OCI-LY7 (cell line): ENCODE results near the gene BLVRB. TPM values are rescaled to one million over a fixed set of nuclear protein-coding genes. Genes with fewer than 3 reads are reported as not detected.
A peak's percentile ranks its signal among the peaks of the same experiment; 100 is the strongest.

Source experiments
- BruUV-seq: library from RNA; stranded (reverse); fragments of 400-500 nt; replicated peaks from 2 replicates; lab custom pipeline; 2021; lab: Mats Ljungman, UMichigan
- CTCF ChIA-PET: fragments of 300-600 bp; sonication (Branson Sonifier 250); formaldehyde crosslinking; loops from one replicate; lab custom pipeline; 2022; ENCODE audit warnings: antibody characterized with exemption; ENCODE audit not compliant: unreplicated experiment; lab: Charles Lee
- POLR2A ChIA-PET: fragments of 300-600 bp; sonication (Branson Sonifier 250); formaldehyde crosslinking; loops from one replicate; lab custom pipeline; 2022; ENCODE audit warnings: antibody characterized with exemption; lab: Charles Lee
- DNase-seq: peaks from one replicate; pipeline ENCODE4 v3.0.0-alpha.2; 2015; ENCODE audit warnings: low spot score
- H2AFZ ChIP-seq: fragments of 200-600 bp; sonication (generic), shearing (Covaris generic); 2 replicates; pipeline ENCODE4 v1.6.1; 2014; ENCODE audit warnings: mild to moderate bottlenecking, antibody characterized with exemption, low read length, moderate library complexity
- H3K27ac ChIP-seq: fragments of 200-600 bp; sonication (generic); 2 replicates; pipeline ENCODE4 v1.5.1; 2014; ENCODE audit warnings: mixed run types, low read depth, mild to moderate bottlenecking, moderate library complexity, low read length, inconsistent platforms; ENCODE audit not compliant: poor library complexity, severe bottlenecking
- H3K36me3 ChIP-seq: fragments of 200-600 bp; sonication (generic); 2 replicates; pipeline ENCODE4 v1.6.1; 2014; ENCODE audit warnings: mild to moderate bottlenecking, antibody characterized with exemption, low read length, moderate library complexity, mixed read lengths; ENCODE audit not compliant: insufficient read depth
- H3K4me1 ChIP-seq: fragments of 200-600 bp; sonication (generic); 2 replicates; pipeline ENCODE4 v1.5.1; 2014; ENCODE audit warnings: mild to moderate bottlenecking, low read length; ENCODE audit not compliant: insufficient read depth, poor library complexity, severe bottlenecking
- H3K4me2 ChIP-seq: fragments of 200-600 bp; sonication (generic); 2 replicates; pipeline ENCODE4 v1.6.1; 2014; ENCODE audit warnings: mild to moderate bottlenecking, low read length
- H3K4me3 ChIP-seq: fragments of 200-600 bp; sonication (generic); 2 replicates; pipeline ENCODE4 v1.5.1; 2014; ENCODE audit warnings: mild to moderate bottlenecking, low read depth, low read length; ENCODE audit not compliant: poor library complexity, severe bottlenecking
- H3K79me2 ChIP-seq: fragments of 200-600 bp; sonication (generic); 2 replicates; pipeline ENCODE4 v1.6.1; 2016; ENCODE audit warnings: low read depth, mild to moderate bottlenecking, low read length, moderate library complexity, mixed read lengths; ENCODE audit not compliant: insufficient read depth
- H3K9me2 ChIP-seq: fragments of 200-600 bp; sonication (generic); 2 replicates; pipeline ENCODE4 v1.6.1; 2016; ENCODE audit warnings: mild to moderate bottlenecking, low read length, mixed read lengths; ENCODE audit not compliant: insufficient read depth
- H3K9me3 ChIP-seq: fragments of 200-600 bp; sonication (generic); 2 replicates; pipeline ENCODE4 v1.6.1; 2014; ENCODE audit warnings: mild to moderate bottlenecking, mixed run types, low read length, mixed read lengths
- H4K20me1 ChIP-seq: fragments of 200-600 bp; sonication (generic); 2 replicates; pipeline ENCODE4 v1.6.1; 2014; ENCODE audit warnings: mild to moderate bottlenecking, antibody characterized with exemption, low read length, moderate library complexity, mixed read lengths; ENCODE audit not compliant: insufficient read depth
- EZH2phosphoT487 ChIP-seq: fragments of 200-600 bp; sonication (generic); IDR thresholded peaks from 2 replicates; pipeline ENCODE4 v1.6.1; 2018; ENCODE audit warnings: low read depth, borderline replicate concordance, mild to moderate bottlenecking, mixed run types, antibody characterized with exemption, low read length, moderate library complexity, mixed read lengths
- intact Hi-C: fragments of 100-400 bp; cut with micrococcal nuclease; formaldehyde crosslinking; loops from one replicate; pipeline ENCODE4 v1.10.0; 2022; ENCODE audit not compliant: unreplicated experiment
- total RNA-seq, 2 experiments: library from RNA; depleted of rRNA in 1 of 2; stranded (reverse); fragments of >200 nt in 1 of 2; shearing (Covaris generic) in 1 of 2; gene quantifications; 2 replicates each; pipeline ENCODE4 v1.2.3, GENCODE V29; 2014 to 2022
- TF ChIP-seq, protein P1 (sequence below): fragments of 200-600 bp; sonication (generic); conservative IDR thresholded peaks from 2 replicates; pipeline ENCODE4 v1.5.1; 2014; ENCODE audit warnings: mild to moderate bottlenecking, antibody characterized with exemption, low read length, moderate library complexity, mixed read lengths

The BLVRB gene
- total RNA-seq, 2 experiments from 2014 or later: 45.0 to 48.5 TPM

DNA sequence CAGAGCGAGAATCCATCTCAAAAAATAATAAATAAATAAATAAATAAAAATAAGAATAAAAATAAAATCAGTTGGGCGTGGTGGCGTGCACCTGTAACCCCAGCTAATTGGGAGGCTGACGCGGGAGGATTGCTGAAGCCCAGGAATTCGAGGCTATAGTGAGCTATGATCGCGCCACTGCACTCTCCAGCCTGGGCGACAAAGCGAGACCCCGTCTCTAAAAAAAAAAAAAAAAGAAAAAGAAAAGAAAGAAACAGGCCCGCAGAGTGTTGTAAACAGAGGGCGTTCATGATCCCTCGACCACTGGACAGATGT lies 45.1 kb downstream of the BLVRB start:
- H3K79me2 ChIP-seq: peaks cover 11% of the 10 kb centered on the region; the same call in 1 of the 2 replicates
- no peak for DNase-seq
- H3K4me1 ChIP-seq: peaks cover 31% of the 10 kb centered on the region
- BruUV-seq: no TSS peak
- ChIA-PET POLR2A (interaction anchor here (0.6 to 1.5 kb wide), 6 partner anchors 9 to 64 kb away, joined by 3 to 7 read pairs (median 4); no protein-coding TSS in a partner anchor), CTCF (interaction anchor here (0.5 to 1.2 kb wide), 2 partner anchors 10 to 38 kb away, joined by 3 to 10 read pairs; no protein-coding TSS in a partner anchor)
- TF ChIP-seq, protein P1, sequence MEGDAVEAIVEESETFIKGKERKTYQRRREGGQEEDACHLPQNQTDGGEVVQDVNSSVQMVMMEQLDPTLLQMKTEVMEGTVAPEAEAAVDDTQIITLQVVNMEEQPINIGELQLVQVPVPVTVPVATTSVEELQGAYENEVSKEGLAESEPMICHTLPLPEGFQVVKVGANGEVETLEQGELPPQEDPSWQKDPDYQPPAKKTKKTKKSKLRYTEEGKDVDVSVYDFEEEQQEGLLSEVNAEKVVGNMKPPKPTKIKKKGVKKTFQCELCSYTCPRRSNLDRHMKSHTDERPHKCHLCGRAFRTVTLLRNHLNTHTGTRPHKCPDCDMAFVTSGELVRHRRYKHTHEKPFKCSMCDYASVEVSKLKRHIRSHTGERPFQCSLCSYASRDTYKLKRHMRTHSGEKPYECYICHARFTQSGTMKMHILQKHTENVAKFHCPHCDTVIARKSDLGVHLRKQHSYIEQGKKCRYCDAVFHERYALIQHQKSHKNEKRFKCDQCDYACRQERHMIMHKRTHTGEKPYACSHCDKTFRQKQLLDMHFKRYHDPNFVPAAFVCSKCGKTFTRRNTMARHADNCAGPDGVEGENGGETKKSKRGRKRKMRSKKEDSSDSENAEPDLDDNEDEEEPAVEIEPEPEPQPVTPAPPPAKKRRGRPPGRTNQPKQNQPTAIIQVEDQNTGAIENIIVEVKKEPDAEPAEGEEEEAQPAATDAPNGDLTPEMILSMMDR: no peak
- no peak for TF ChIP-seq EZH2phosphoT487
- H3K36me3 ChIP-seq: peaks cover 10% of the 10 kb centered on the region; the same call in 1 of the 2 replicates
- intact Hi-C loops: loop anchor here (1.0 to 10.0 kb wide), 3 partner anchors 24 to 136 kb away; partner anchors contain the start of genes AKT2, BLVRB and SERTAD3
- H3K9me3 ChIP-seq: no peaks in the 10 kb centered on the region
- H3K4me2 ChIP-seq: peak overlapping the region; percentile 93
- no peaks in the 10 kb centered on the region for H3K9me2 ChIP-seq
- H3K4me3 ChIP-seq: peak overlapping the region; percentile 69
- no peak overlapping the region for H3K27ac ChIP-seq
- no peaks in the 10 kb centered on the region for H4K20me1 ChIP-seq
- peak overlapping the region; percentile 59; the same call in 1 of the 2 replicates for H2AFZ ChIP-seq

- Histone ChIP-seq H3K4me2 (no peak overlapping the region), H3K27ac (no peak overlapping the region), H4K20me1 (no peaks in the 10 kb centered on the region), H3K4me1 (peaks cover 31% of the 10 kb centered on the region), H2AFZ (no peak overlapping the region), H3K79me2 (peaks cover 9% of the 10 kb centered on the region; the same call in 1 of the 2 replicates), H3K9me3 (no peaks in the 10 kb centered on the region), H3K9me2 (no peaks in the 10 kb centered on the region), H3K4me3 (no peak overlapping the region), H3K36me3 (peaks cover 10% of the 10 kb centered on the region; the same call in 1 of the 2 replicates)
- CTCF ChIA-PET: interaction anchor here (0.5 to 1.2 kb wide), 2 partner anchors 9 to 39 kb away, joined by 3 to 10 read pairs; no protein-coding TSS in a partner anchor
- DNase-seq: no peak
- intact Hi-C loops: loop anchor here (1.0 to 10.0 kb wide), 3 partner anchors 25 to 135 kb away; partner anchors contain the start of genes AKT2, BLVRB and SERTAD3
- no peak for TF ChIP-seq EZH2phosphoT487
- TF ChIP-seq, protein P1: no peak
- POLR2A ChIA-PET: interaction anchor here (0.7 to 1.5 kb wide), 4 partner anchors 8 to 63 kb away, joined by 3 to 6 read pairs (median 4); no protein-coding TSS in a partner anchor
- BruUV-seq: no TSS peak
Observed at GRCh38 chr19:40419780-40420179, 45.8 kb downstream of the BLVRB start.

GRCh38 chr19:40419066-40419612 lies 46.4 kb downstream of the BLVRB start:
- H3K9me2 ChIP-seq: no peaks in the 10 kb centered on the region
- POLR2A ChIA-PET: no interaction called here

More at GRCh38 chr19:40419066-40419612, 46.4 kb downstream of the BLVRB start:
- Histone ChIP-seq H3K36me3 (peaks cover 10% of the 10 kb centered on the region; the same call in 1 of the 2 replicates), H3K4me1 (peaks cover 26% of the 10 kb centered on the region), H3K79me2 (peaks cover 2% of the 10 kb centered on the region; the same call in 1 of the 2 replicates), H3K4me2 (no peak overlapping the region), H4K20me1 (no peaks in the 10 kb centered on the region), H3K27ac (no peak overlapping the region), H2AFZ (no peak overlapping the region), H3K4me3 (no peak overlapping the region), H3K9me3 (no peaks in the 10 kb centered on the region)
- BruUV-seq: no TSS peak
- intact Hi-C loops: no loop called here
- CTCF ChIA-PET: no interaction called here
- no peak for TF ChIP-seq EZH2phosphoT487
- TF ChIP-seq, protein P1: 0 out of 2 replicates have a peak, but pooled peaks have one; percentile 19
- DNase-seq: no peak
